ENCODE results near the gene MISP. TPM values are rescaled to one million over a fixed set of nuclear protein-coding genes. Genes with fewer than 3 reads are reported as not detected.
A peak's percentile ranks its signal among the peaks of the same experiment; 100 is the strongest.

MISP gene
- total RNA-seq, 1 donor from 2014 or later = not detected

GRCh38 chr19:703651-704446, 47.1 kb upstream of the MISP start:
- Mint-ChIP-seq H3K9me3 (peaks cover 3% of the 10 kb centered on the region), H3K27me3 (ENCODE audit: insufficient read depth, low read depth) (peaks cover 8% of the 10 kb centered on the region), H3K4me3 (no peak overlapping the region), H3K36me3 (peaks cover 2% of the 10 kb centered on the region), H3K4me1 (peaks cover 11% of the 10 kb centered on the region), H3K27ac (no peak overlapping the region)
- H3K4me3 ChIP-seq = no peak overlapping the region
- no peaks in the 10 kb centered on the region for H3K36me3 ChIP-seq
- peaks cover 22% of the 10 kb centered on the region for H3F3A ChIP-seq (ENCODE audit: low read depth)
- H2AFZ ChIP-seq (replicated peaks) = peak overlapping the region; percentile 60
- peaks cover 16% of the 10 kb centered on the region for H3K27me3 ChIP-seq
- H3K27ac ChIP-seq = no peak overlapping the region
- H3K9ac ChIP-seq = no peak overlapping the region
- H4K20me1 ChIP-seq (ENCODE audit: low read depth) = no peaks in the 10 kb centered on the region
- no peaks in the 10 kb centered on the region for H3K9me3 ChIP-seq (ENCODE audit: low read depth)
- H3K4me1 ChIP-seq = no peaks in the 10 kb centered on the region
- no peaks in the 10 kb centered on the region for H3K79me2 ChIP-seq (ENCODE audit: low read depth)
- peak; percentile 86 for DNase-seq (ENCODE audit: low spot score)
- H3K4me2 ChIP-seq = peak overlapping the region; percentile 42
- no peak for TF ChIP-seq CTCF (IDR thresholded peaks at IDR 0.05)
- TF ChIP-seq EZH2 (IDR thresholded peaks at IDR 0.05) = no peak
- TF ChIP-seq EZH2phosphoT487 (IDR thresholded peaks at IDR 0.05) = no peak

GRCh38 chr19:704447-704741, 46.5 kb upstream of the MISP start:
- TF ChIP-seq EZH2phosphoT487 (IDR thresholded peaks at IDR 0.05) = no peak
- no peak overlapping the region for H3K27ac ChIP-seq
- peaks cover 22% of the 10 kb centered on the region for H3F3A ChIP-seq (ENCODE audit: low read depth)
- no peaks in the 10 kb centered on the region for H3K36me3 ChIP-seq
- Mint-ChIP-seq H3K4me3 (no peak overlapping the region), H3K27ac (no peak overlapping the region), H3K9me3 (peaks cover 3% of the 10 kb centered on the region), H3K36me3 (peaks cover 2% of the 10 kb centered on the region), H3K27me3 (ENCODE audit: insufficient read depth, low read depth) (peaks cover 8% of the 10 kb centered on the region), H3K4me1 (peaks cover 11% of the 10 kb centered on the region)
- H3K4me3 ChIP-seq = no peak overlapping the region
- peak overlapping the region; percentile 60 for H2AFZ ChIP-seq (replicated peaks)
- no peak overlapping the region for H3K9ac ChIP-seq
- no peaks in the 10 kb centered on the region for H3K4me1 ChIP-seq
- peaks cover under 1% of the 10 kb centered on the region for H3K79me2 ChIP-seq (ENCODE audit: low read depth)
- H4K20me1 ChIP-seq (ENCODE audit: low read depth) = no peaks in the 10 kb centered on the region
- DNase-seq (ENCODE audit: low spot score) = no peak
- H3K9me3 ChIP-seq (ENCODE audit: low read depth) = no peaks in the 10 kb centered on the region
- peak overlapping the region; percentile 25 for H3K4me2 ChIP-seq
- H3K27me3 ChIP-seq = peaks cover 16% of the 10 kb centered on the region

- Histone ChIP-seq H3K36me3 (no peaks in the 10 kb centered on the region), H3K9ac (peak within 1 kb of the TSS; percentile 30), H3F3A (ENCODE audit: low read depth) (peaks cover 43% of the 10 kb centered on the region), H4K20me1 (ENCODE audit: low read depth) (peaks cover 26% of the 10 kb centered on the region), H3K4me2 (peak within 1 kb of the TSS; percentile 94), H3K27ac (no peak within 1 kb of the TSS), H2AFZ (replicated peaks) (peak within 1 kb of the TSS; percentile 93), H3K27me3 (peaks cover 16% of the 10 kb centered on the region), H3K4me1 (peaks cover 17% of the 10 kb centered on the region), H3K9me3 (ENCODE audit: low read depth) (no peaks in the 10 kb centered on the region), H3K79me2 (ENCODE audit: low read depth) (peaks cover 17% of the 10 kb centered on the region), H3K4me3 (peak within 1 kb of the TSS; percentile 92)
- H3K27ac Mint-ChIP-seq = peak within 1 kb of the TSS; percentile 83
- H3K4me3 Mint-ChIP-seq = peak within 1 kb of the TSS; percentile 86
- peaks cover 2% of the 10 kb centered on the region for H3K36me3 Mint-ChIP-seq
- DNase-seq (ENCODE audit: low spot score) = peak; percentile 80
- H3K27me3 Mint-ChIP-seq (ENCODE audit: insufficient read depth, low read depth) = peaks cover 8% of the 10 kb centered on the region
- peak; percentile 22 for TF ChIP-seq CTCF (IDR thresholded peaks at IDR 0.05)
- no peak for TF ChIP-seq EZH2 (IDR thresholded peaks at IDR 0.05)
- peaks cover 22% of the 10 kb centered on the region for H3K4me1 Mint-ChIP-seq
- peaks cover 3% of the 10 kb centered on the region for H3K9me3 Mint-ChIP-seq
Measured at GRCh38 chr19:708154-709143, 42.5 kb upstream of the MISP start, which contains the start of gene PALM. TSS of gene PALM (plus strand) at chr19:708935. CDS start at chr19:709147, 212 bp downstream.

Data from neural progenitor cell (in vitro differentiated cells).